ELF-1 (cell line): Measurements from ENCODE around the gene PSTK.

Experiments
- DNase-seq: peaks from one replicate; pipeline ENCODE4 v3.0.0-alpha.2; 2016; ENCODE audit warnings: low read depth, low spot score

The PSTK gene

GRCh38 chr10:123019941-123020703 lies 39.9 kb downstream of the PSTK start:
- DNase-seq: no peak

GRCh38 chr10:123021517-123021916 lies 41.3 kb downstream of the PSTK start:
- DNase-seq: no peak

GRCh38 chr10:123024540-123024939 lies 44.3 kb downstream of the PSTK start:
- no peak for DNase-seq

- DNase-seq: no peak
Measured at GRCh38 chr10:123026302-123026701, 46.1 kb downstream of the PSTK start.

GRCh38 chr10:123027861-123028260 lies 47.7 kb downstream of the PSTK start:
- DNase-seq: no peak

GRCh38 chr10:123031124-123031523 lies 50.9 kb downstream of the PSTK start:
- DNase-seq: no peak

GRCh38 chr10:123034332-123034731 lies 54.1 kb downstream of the PSTK start:
- no peak for DNase-seq

- DNase-seq: no peak
Measured at GRCh38 chr10:123035467-123036086, 55.4 kb downstream of the PSTK start.

- no peak for DNase-seq
Measured at GRCh38 chr10:123038782-123039631, 58.8 kb downstream of the PSTK start.

GRCh38 chr10:123039632-123039930 lies 59.4 kb downstream of the PSTK start:
- no peak for DNase-seq
